Endometrial microvascular endothelial cells (primary cell): ENCODE results near the gene SOX3. TPM values are rescaled to one million over a fixed set of nuclear protein-coding genes. Genes with fewer than 3 reads are reported as not detected.

Experiments
- in situ Hi-C: cut with HindIII; loops from 2 replicates; pipeline ENCODE4 v1.10.0; 2017; ENCODE audit warnings: low sequenced_read_pairs, low pct_unique_long_range_greater_than_20kb; ENCODE audit errors: inconsistent ontology term
- total RNA-seq: library from RNA; depleted of rRNA; stranded (reverse); fragments of >200 nt; gene quantifications from one replicate; pipeline ENCODE4 v1.2.3, GENCODE V29; 2015; ENCODE audit errors: inconsistent ontology term

The SOX3 gene
- total RNA-seq, 1 donor from 2014 or later, result not detected

- in situ Hi-C loops, result no loop called here
These were observed 2.9 kb downstream of the SOX3 start for GRCh38 chrX:140501940-140502468.

- in situ Hi-C loops, result no loop called here
These were observed 3.5 kb downstream of the SOX3 start for GRCh38 chrX:140501321-140501720.

GRCh38 chrX:140500441-140500840 lies 4.4 kb downstream of the SOX3 start:
- in situ Hi-C loops, result no loop called here

- in situ Hi-C loops, result no loop called here
These were observed 9.1 kb downstream of the SOX3 start for GRCh38 chrX:140495739-140496138.

- in situ Hi-C loops, result no loop called here
These were observed 12.5 kb downstream of the SOX3 start for GRCh38 chrX:140492066-140492994.

- in situ Hi-C loops, result no loop called here
These were observed 24.1 kb downstream of the SOX3 start for GRCh38 chrX:140480765-140481164.

- in situ Hi-C loops, result no loop called here
These were observed 26.9 kb downstream of the SOX3 start for GRCh38 chrX:140477987-140478386.

- in situ Hi-C loops, result no loop called here
These were observed 29.8 kb downstream of the SOX3 start for GRCh38 chrX:140475025-140475424.

- in situ Hi-C loops, result no loop called here
These were observed 37.7 kb downstream of the SOX3 start for GRCh38 chrX:140467211-140467610.

Other genes starting within 250 kb of the SOX3 start
- 0.46 TPM for gene LINC00632, start 204.7 kb upstream of the SOX3 start, total RNA-seq